Motor neuron (in vitro differentiated cells): ENCODE data around the gene REX1BD. TPM values are rescaled to one million over a fixed set of nuclear protein-coding genes. Genes with fewer than 3 reads are reported as not detected.
A peak's percentile ranks its signal among the peaks of the same experiment; 100 is the strongest.
"Not testable (repeated sequence)": the region's sequence is repeated elsewhere in the genome, so short reads cannot be mapped to it uniquely, and the experiment has no call there.

Experiments used
- ATAC-seq, 8 experiments: fragments of 200-7000 bp; cut with Tn5 transposase; replicated peaks in 6 of 8; 2 replicates each; pipeline ENCODE4 v1.8.0; 2021; ENCODE audit warnings: mild to moderate bottlenecking in 8 of 8, moderate library complexity in 8 of 8
- H3K27ac ChIP-seq, 2 donors: fragments of 250-450 bp; sonication (Bioruptor Pico); 2 replicates each; pipeline ENCODE4 v1.9.0; 2021; ENCODE audit warnings: antibody characterized with exemption in 2 of 2, mild to moderate bottlenecking in 2 of 2, moderate library complexity in 1 of 2
- H3K4me1 ChIP-seq, 2 donors: fragments of 250-450 bp; sonication (Bioruptor Pico); replicated peaks in 1 of 2; 2 replicates each; pipeline ENCODE4 v1.6.1; 2021; ENCODE audit warnings: antibody characterized with exemption in 2 of 2, mild to moderate bottlenecking in 2 of 2, moderate library complexity in 1 of 2
- H3K4me3 ChIP-seq, 5 donors: fragments of 250-450 bp; sonication (Bioruptor Pico); 2 replicates each; pipeline ENCODE4 v1.9.0; 2021; ENCODE audit warnings: antibody characterized with exemption in 5 of 5, mild to moderate bottlenecking in 5 of 5, moderate library complexity in 4 of 5
- WGBS, 10 experiments: fragments of 450-650 bp; shearing (Covaris generic); methylation state at CpG; one replicate each; pipeline ENCODE4 v1.0.0; 2022; 5-methylcytosine and 5-hydroxymethylcytosine counted together
- in situ Hi-C, 9 experiments: fragments of 400-800 bp; cut with MboI; loops; one replicate each; pipeline ENCODE4 v1.15.0; 2021; ENCODE audit warnings: low sequenced_read_pairs in 9 of 9, low pct_unique_long_range_greater_than_20kb in 2 of 9; ENCODE audit not compliant: unreplicated experiment in 9 of 9
- total RNA-seq, 8 experiments: library from RNA; unstranded; fragments of 300-600 nt; gene quantifications; 2 replicates each; pipeline versions ENCODE4 v1.2.3 to v1.2.4, GENCODE V29; 2022

Gene REX1BD
- total RNA-seq, 8 experiments from 2014 or later, result 39.5 to 76.6 (median 53.9) TPM

- in situ Hi-C loops, result loop anchor here in 5 of 9 experiments (25.0 kb wide), 3 partner anchors 249 to 399 kb away; partner anchors contain the start of gene UPF1 (in 3 of the 5)
- H3K4me3 ChIP-seq, result peak overlapping the region; percentile 78 to 96 (median 90)
- peak in 2 of 8 experiments; percentile 1 to 2 for ATAC-seq
- H3K4me1 ChIP-seq, result peaks cover 0 to 3% of the 10 kb centered on the region in 2 donors
- H3K27ac ChIP-seq, result peak overlapping the region; percentile 87 to 88
- WGBS, 10 experiments, result 4 to 80% (median 43%) methylated on average over 1 to 14 of the region's 16 CpGs; no CpG with 5 or more reads in 2 of the 10 experiments
Observed at GRCh38 chr19:18587962-18588610, 512 bp upstream of the REX1BD start.

DNA sequence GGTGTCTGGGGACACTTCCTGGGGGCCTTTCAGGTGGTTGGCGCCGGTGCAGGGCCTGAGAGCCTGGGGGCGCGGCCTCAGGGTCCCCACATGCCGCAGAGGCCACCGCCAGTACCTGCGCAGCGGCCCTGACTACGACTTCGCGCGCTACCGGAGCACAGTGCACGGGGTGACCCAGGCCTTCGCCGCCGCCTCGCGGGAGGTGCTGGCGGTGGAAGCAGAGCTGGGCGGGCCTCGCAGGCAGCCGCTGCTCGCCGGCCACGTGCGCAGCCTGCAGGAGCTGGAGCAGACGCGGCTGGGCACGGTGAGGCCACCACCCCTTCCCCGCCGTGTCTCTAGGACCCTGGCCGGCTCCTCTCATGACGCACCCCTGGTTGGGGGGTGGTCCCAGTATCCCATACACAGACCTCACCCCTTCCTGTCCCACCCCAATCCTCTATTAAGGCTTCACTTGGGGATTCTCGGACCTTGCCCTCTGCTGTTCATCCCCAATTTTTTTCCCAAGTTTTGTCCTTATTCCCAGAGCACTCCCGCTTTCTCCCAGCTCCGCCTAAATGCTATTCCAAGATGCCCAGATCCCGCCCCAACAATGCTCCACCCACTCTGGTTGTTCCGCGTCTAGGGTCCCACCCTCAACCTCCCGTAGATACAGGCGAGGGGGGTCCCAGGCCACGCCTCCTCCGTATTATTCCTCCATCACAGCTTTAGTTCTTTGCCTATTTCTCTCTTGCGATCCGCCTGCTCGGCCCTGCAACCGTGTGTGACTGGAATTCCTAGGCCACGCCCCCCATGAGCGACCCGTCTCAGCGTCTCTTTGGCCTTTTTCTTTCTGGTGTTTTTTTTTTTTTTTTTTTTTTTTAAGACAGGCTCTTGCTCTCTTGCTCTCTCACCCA, 1.0 kb downstream of the REX1BD start:
- Histone ChIP-seq H3K4me3 (peak overlapping the region; percentile 78 to 96 (median 90)), H3K27ac (peak overlapping the region; percentile 87 to 88), H3K4me1 (peaks cover 5 to 8% of the 10 kb centered on the region in 2 donors)
- in situ Hi-C loops, result loop anchor here in 6 of 9 experiments (10.0 to 25.0 kb wide), 4 partner anchors 248 to 398 kb away; partner anchors contain the start of gene UPF1 (in 3 of the 6)
- ATAC-seq, result peak; percentile 36 to 72 (median 48)
- 0 to 15% (median 2%) methylated on average over 2 to 14 of the region's 52 CpGs; no CpG with 5 or more reads in 2 of the 10 experiments for WGBS, 10 experiments

GRCh38 chr19:18590273-18591272, 2.0 kb downstream of the REX1BD start:
- peaks cover 12 to 17% of the 10 kb centered on the region in 2 donors for H3K4me1 ChIP-seq
- H3K27ac ChIP-seq, result peak overlapping the region; percentile 81 to 88
- in situ Hi-C loops, result loop anchor here in 6 of 9 experiments (10.0 to 25.0 kb wide), 4 partner anchors 247 to 397 kb away; partner anchors contain the start of gene UPF1 (in 3 of the 6)
- peak in 5 of 8 experiments; percentile 64 to 74 (median 70) for ATAC-seq
- 0 to 100% (median 48%) methylated on average over 1 to 13 of the region's 40 CpGs for WGBS, 10 experiments
- H3K4me3 ChIP-seq, result peak overlapping the region; percentile 78 to 96 (median 90)

GRCh38 chr19:18591735-18592385, 3.3 kb downstream of the REX1BD start:
- peaks cover 12 to 20% of the 10 kb centered on the region in 2 donors for H3K4me1 ChIP-seq
- in situ Hi-C loops, result loop anchor here in 6 of 9 experiments (10.0 to 25.0 kb wide), 4 partner anchors 245 to 395 kb away; partner anchors contain the start of gene UPF1 (in 3 of the 6)
- no peak overlapping the region for H3K27ac ChIP-seq
- ATAC-seq, result no peak
- H3K4me3 ChIP-seq, result no peak overlapping the region
- 10 to 100% (median 80%) methylated on average over 1 to 9 of the region's 22 CpGs; no CpG with 5 or more reads in 2 of the 10 experiments for WGBS, 10 experiments

DNA sequence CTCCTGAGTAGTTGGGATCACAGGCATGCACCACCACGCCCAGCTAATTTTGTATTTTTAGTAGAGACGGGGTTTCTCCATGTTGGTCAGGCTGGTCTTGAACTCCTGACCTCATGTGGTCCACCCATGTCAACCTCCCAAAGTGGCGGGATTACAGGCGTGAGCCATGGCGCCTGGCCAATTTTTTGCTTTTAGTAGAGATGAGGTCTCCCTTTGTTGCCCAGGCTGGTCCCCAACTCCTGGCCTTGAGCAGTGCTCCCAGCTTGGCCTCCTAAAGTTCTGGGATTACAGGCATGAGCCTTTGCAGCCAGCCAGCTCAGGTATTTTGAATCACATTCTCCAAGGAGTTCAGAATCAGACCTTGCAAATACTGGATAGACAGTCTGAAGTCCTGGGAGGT, 4.1 kb downstream of the REX1BD start:
- not testable (repeated sequence) for ATAC-seq, H3K27ac ChIP-seq, H3K4me3 ChIP-seq
- in situ Hi-C loops, result loop anchor here in 6 of 9 experiments (10.0 to 25.0 kb wide), 4 partner anchors 245 to 395 kb away; partner anchors contain the start of gene UPF1 (in 3 of the 6)
- peaks cover 12 to 21% of the 10 kb centered on the region in 2 donors for H3K4me1 ChIP-seq
- WGBS, 10 experiments, result 83 to 100% (median 92%) methylated on average over 1 to 3 of the region's 5 CpGs; no CpG with 5 or more reads in 6 of the 10 experiments

DNA sequence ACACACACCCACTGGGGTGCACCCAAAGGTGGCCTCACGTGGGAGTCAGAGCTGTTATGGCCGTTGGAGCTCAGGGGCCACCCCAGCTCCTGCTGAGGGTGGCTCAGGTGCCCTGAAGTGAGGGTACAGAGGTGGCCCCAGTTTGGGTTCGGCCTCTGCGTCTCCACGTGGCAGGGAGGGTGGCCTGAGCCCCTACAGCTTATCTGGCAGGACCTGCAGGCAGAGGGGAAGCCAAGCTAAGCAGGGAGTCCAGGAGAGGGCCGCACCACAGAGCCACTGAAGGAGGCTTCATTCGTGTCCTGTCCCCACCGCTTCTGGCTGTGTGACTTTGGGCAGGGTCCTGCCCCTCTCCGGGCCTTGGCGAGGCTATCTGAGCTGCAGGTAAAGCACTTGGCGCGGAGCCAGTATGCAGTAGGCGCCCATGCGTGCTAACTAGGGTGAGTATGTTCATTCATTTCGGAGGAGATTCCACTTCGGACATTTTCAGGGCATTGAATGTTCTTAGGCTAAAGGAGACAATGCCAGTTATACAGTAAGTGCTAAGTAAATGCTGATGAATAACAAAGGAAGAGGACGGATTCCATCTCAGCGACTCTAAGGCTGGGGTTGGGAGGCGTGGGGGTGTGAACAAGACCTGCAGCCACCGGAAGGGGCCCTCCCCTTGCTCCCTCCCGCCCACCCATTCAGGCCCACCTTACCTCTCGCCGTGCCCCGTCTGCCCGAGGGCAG, 4.9 kb downstream of the REX1BD start:
- WGBS, 10 experiments, result 43 to 100% (median 53%) methylated on average over 1 to 9 of the region's 25 CpGs; no CpG with 5 or more reads in 6 of the 10 experiments
- no peak for ATAC-seq
- Histone ChIP-seq H3K4me3 (peak overlapping the region in 4 of 5 donors; percentile 23 to 40 (median 28)), H3K27ac (no peak overlapping the region), H3K4me1 (peaks cover 12 to 21% of the 10 kb centered on the region in 2 donors)
- in situ Hi-C loops, result loop anchor here in 6 of 9 experiments (10.0 to 25.0 kb wide), 4 partner anchors 244 to 394 kb away; partner anchors contain the start of gene UPF1 (in 3 of the 6)

DNA sequence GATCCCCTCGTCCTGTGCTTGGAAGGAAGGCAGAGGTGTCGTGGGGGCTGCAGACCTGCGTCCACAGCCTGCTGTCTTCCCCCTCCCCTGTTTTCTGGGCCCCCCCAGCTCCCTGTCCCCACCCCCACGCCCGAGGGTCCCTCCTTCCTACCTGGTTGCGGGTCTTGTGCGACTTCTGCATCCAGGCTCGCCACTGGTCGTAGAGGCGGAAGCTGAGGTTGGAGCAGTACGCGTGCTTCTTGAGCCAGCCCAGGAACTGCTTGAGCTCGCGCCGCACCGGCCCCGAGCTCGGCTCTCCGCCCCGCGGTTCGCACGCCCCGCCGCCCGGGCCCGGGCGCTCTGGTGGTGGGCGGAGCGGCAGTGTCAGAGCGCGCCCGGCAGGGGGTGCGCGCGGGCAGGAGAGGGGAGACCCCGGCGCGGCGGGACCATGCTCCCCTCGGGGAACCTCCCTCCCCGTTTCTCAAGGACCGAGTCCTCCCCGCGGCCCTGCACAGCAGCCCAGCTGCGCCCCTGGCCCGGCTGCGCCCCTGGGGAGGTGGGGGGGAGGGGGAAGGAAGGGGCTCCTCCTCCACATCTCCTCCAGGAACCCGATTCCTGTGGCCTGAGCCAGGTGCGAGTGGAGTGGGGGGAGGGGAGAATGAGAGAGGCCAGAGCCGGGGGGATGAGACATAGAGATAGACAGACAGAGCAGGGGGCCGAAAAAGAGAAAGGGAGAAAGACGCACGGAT, 5.7 kb downstream of the REX1BD start:
- WGBS, 10 experiments, result 0% methylated on average over 1 of the region's 54 CpGs; no CpG with 5 or more reads in 9 of the 10 experiments
- in situ Hi-C loops, result loop anchor here in 6 of 9 experiments (10.0 to 25.0 kb wide), 4 partner anchors 243 to 393 kb away; partner anchors contain the start of gene UPF1 (in 3 of the 6)
- H3K27ac ChIP-seq, result peak overlapping the region in 1 of 2 donors; percentile 43
- H3K4me3 ChIP-seq, result peak overlapping the region; percentile 23 to 40 (median 31)
- ATAC-seq, result peak; percentile 44 to 79 (median 53)
- peaks cover 12 to 21% of the 10 kb centered on the region in 2 donors for H3K4me1 ChIP-seq

- H3K4me1 ChIP-seq, result peaks cover 12 to 21% of the 10 kb centered on the region in 2 donors
- peak overlapping the region; percentile 23 to 40 (median 31) for H3K4me3 ChIP-seq
- peak overlapping the region in 1 of 2 donors; percentile 43 for H3K27ac ChIP-seq
- in situ Hi-C loops, result loop anchor here in 6 of 9 experiments (10.0 to 25.0 kb wide), 4 partner anchors 242 to 392 kb away; partner anchors contain the start of gene UPF1 (in 3 of the 6)
- WGBS, 10 experiments, result 0 to 17% (median 0%) methylated on average over 1 to 2 of the region's 26 CpGs; no CpG with 5 or more reads in 5 of the 10 experiments
- ATAC-seq, result peak in 5 of 8 experiments; percentile 0 to 14 (median 2)
Observed at GRCh38 chr19:18594824-18595373, 6.3 kb downstream of the REX1BD start.

- ATAC-seq, result no peak
- 67 to 100% (median 90%) methylated on average over 1 to 2 of the region's 6 CpGs; no CpG with 5 or more reads in 7 of the 10 experiments for WGBS, 10 experiments
- Histone ChIP-seq H3K27ac (peak overlapping the region in 1 of 2 donors; percentile 43), H3K4me1 (peaks cover 12 to 21% of the 10 kb centered on the region in 2 donors), H3K4me3 (no peak overlapping the region)
- in situ Hi-C loops, result loop anchor here in 6 of 9 experiments (10.0 to 25.0 kb wide), 4 partner anchors 242 to 392 kb away; partner anchors contain the start of gene UPF1 (in 3 of the 6)
Observed at GRCh38 chr19:18595475-18595874, 6.9 kb downstream of the REX1BD start.
